PC-3 (cell line): Measurements from ENCODE around the gene POLA1. TPM values are rescaled to one million over a fixed set of nuclear protein-coding genes. Genes with fewer than 3 reads are reported as not detected.
"Not testable (repeated sequence)": the region's sequence is repeated elsewhere in the genome, so short reads cannot be mapped to it uniquely, and the experiment has no call there.

Source experiments
- ATAC-seq: fragments of 200-7000 bp; cut with Tn5 transposase; 2 replicates; pipeline ENCODE4 v1.9.1; 2020; ENCODE audit warnings: mild to moderate bottlenecking, moderate library complexity
- BruUV-seq: library from RNA; stranded (reverse); fragments of 400-500 nt; replicated peaks from 2 replicates; lab custom pipeline; 2021; lab: Mats Ljungman, UMichigan
- CTCF ChIA-PET: fragments of 300-600 bp; sonication (Branson Sonifier 250); formaldehyde crosslinking; loops from one replicate; lab custom pipeline; 2022; ENCODE audit warnings: antibody characterized with exemption; lab: Charles Lee
- POLR2A ChIA-PET: fragments of 300-600 bp; sonication (Branson Sonifier 250); formaldehyde crosslinking; loops from one replicate; lab custom pipeline; 2022; ENCODE audit warnings: antibody characterized with exemption; ENCODE audit not compliant: unreplicated experiment; lab: Charles Lee
- DNase-seq: peaks from one replicate; pipeline ENCODE4 v3.0.0-alpha.2; 2015
- H2AFZ ChIP-seq: fragments of 300-600 bp; sonication (generic); 2 replicates; pipeline ENCODE4 v1.6.0; 2016; ENCODE audit warnings: antibody characterized with exemption, low read length
- H3F3A ChIP-seq: fragments of 300-600 bp; sonication (generic); one replicate; pipeline ENCODE4 v1.6.0; 2017; ENCODE audit warnings: antibody characterized with exemption, low read length, control low read depth, mild to moderate bottlenecking; ENCODE audit not compliant: unreplicated experiment
- H3K27ac ChIP-seq: fragments of 300-600 bp; sonication (generic); 2 replicates; pipeline ENCODE4 v1.5.1; 2016; ENCODE audit warnings: mild to moderate bottlenecking, low read length
- H3K27me3 ChIP-seq: fragments of 300-600 bp; sonication (generic); 2 replicates; pipeline ENCODE4 v1.6.1; 2016; ENCODE audit warnings: low read length, mixed read lengths
- H3K36me3 ChIP-seq: fragments of 300-600 bp; sonication (generic); 2 replicates; pipeline ENCODE4 v1.6.1; 2016; ENCODE audit warnings: low read depth, mixed run types, low read length, mixed read lengths
- H3K4me1 ChIP-seq: fragments of 300-600 bp; sonication (generic); 2 replicates; pipeline ENCODE4 v1.5.1; 2016; ENCODE audit warnings: low read length; ENCODE audit not compliant: insufficient read depth
- H3K4me2 ChIP-seq: fragments of 300-600 bp; sonication (generic); 2 replicates; pipeline ENCODE4 v1.6.0; 2016; ENCODE audit warnings: low read length
- H3K4me3 ChIP-seq: fragments of 300-600 bp; sonication (generic); 2 replicates; pipeline ENCODE4 v1.5.1; 2016; ENCODE audit warnings: mild to moderate bottlenecking, low read length, mixed read lengths
- H3K79me2 ChIP-seq: fragments of 300-600 bp; sonication (generic); 2 replicates; pipeline ENCODE4 v1.6.1; 2017; ENCODE audit warnings: low read length, mixed read lengths
- H3K9ac ChIP-seq: fragments of 300-600 bp; sonication (generic); 2 replicates; pipeline ENCODE4 v1.6.0; 2016; ENCODE audit warnings: mild to moderate bottlenecking, low read length
- H3K9me2 ChIP-seq: fragments of 300-600 bp; sonication (generic); replicated peaks from 2 replicates; pipeline ENCODE4 v1.6.1; 2016; ENCODE audit warnings: mixed run types, low read length, mixed read lengths
- H3K9me3 ChIP-seq: fragments of 300-600 bp; sonication (generic); 2 replicates; pipeline ENCODE4 v1.6.1; 2016; ENCODE audit warnings: low read length, mixed read lengths
- H4K20me1 ChIP-seq: fragments of 300-600 bp; sonication (generic); 2 replicates; pipeline ENCODE4 v1.6.1; 2016; ENCODE audit warnings: low read length, mixed read lengths
- EZH2 ChIP-seq: fragments of 300-600 bp; sonication (generic); IDR thresholded peaks from one replicate; pipeline ENCODE4 v1.6.1; 2017; ENCODE audit warnings: antibody characterized with exemption, mild to moderate bottlenecking, low read length; ENCODE audit not compliant: unreplicated experiment
- EZH2phosphoT487 ChIP-seq: fragments of 300-600 bp; sonication (generic); IDR thresholded peaks from 2 replicates; pipeline ENCODE4 v1.6.1; 2018; ENCODE audit warnings: mild to moderate bottlenecking, antibody characterized with exemption, low read length, borderline replicate concordance
- intact Hi-C: fragments of 100-400 bp; cut with micrococcal nuclease; formaldehyde crosslinking; loops from 2 replicates; pipeline ENCODE4 v1.9.0; 2023
- total RNA-seq: library from RNA; depleted of rRNA; stranded (reverse); fragments of >200 nt; gene quantifications from 2 replicates; pipeline ENCODE4 v1.2.3, GENCODE V29; 2014
- TF ChIP-seq, protein P1 (sequence below): fragments of 300-600 bp; sonication (generic); conservative IDR thresholded peaks from 2 replicates; pipeline ENCODE4 v1.5.1; 2017; ENCODE audit warnings: antibody characterized with exemption, low read depth, mild to moderate bottlenecking, low read length

POLA1 gene
- total RNA-seq, 1 experiment from 2014 or later, result 19.6 TPM

- H3K79me2 ChIP-seq, result no peaks in the 10 kb centered on the region
- H3K27me3 ChIP-seq, result no peaks in the 10 kb centered on the region
- no peaks in the 10 kb centered on the region for H3K4me1 ChIP-seq
- DNase-seq, result no peak
- no peaks in the 10 kb centered on the region for H3K36me3 ChIP-seq
- ChIA-PET CTCF (no interaction called here), POLR2A (no interaction called here)
- H3F3A ChIP-seq, result no peaks in the 10 kb centered on the region
- H4K20me1 ChIP-seq, result no peaks in the 10 kb centered on the region
- H2AFZ ChIP-seq, result no peak overlapping the region
- no TSS peak for BruUV-seq
- no peak overlapping the region for H3K4me2 ChIP-seq
- no peaks in the 10 kb centered on the region for H3K9me3 ChIP-seq
- TF ChIP-seq EZH2phosphoT487 (no peak), EZH2 (no peak)
- TF ChIP-seq, protein P1, sequence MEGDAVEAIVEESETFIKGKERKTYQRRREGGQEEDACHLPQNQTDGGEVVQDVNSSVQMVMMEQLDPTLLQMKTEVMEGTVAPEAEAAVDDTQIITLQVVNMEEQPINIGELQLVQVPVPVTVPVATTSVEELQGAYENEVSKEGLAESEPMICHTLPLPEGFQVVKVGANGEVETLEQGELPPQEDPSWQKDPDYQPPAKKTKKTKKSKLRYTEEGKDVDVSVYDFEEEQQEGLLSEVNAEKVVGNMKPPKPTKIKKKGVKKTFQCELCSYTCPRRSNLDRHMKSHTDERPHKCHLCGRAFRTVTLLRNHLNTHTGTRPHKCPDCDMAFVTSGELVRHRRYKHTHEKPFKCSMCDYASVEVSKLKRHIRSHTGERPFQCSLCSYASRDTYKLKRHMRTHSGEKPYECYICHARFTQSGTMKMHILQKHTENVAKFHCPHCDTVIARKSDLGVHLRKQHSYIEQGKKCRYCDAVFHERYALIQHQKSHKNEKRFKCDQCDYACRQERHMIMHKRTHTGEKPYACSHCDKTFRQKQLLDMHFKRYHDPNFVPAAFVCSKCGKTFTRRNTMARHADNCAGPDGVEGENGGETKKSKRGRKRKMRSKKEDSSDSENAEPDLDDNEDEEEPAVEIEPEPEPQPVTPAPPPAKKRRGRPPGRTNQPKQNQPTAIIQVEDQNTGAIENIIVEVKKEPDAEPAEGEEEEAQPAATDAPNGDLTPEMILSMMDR, result no peak
- H3K4me3 ChIP-seq, result no peak overlapping the region
- intact Hi-C loops, result no loop called here
- H3K9me2 ChIP-seq, result no peaks in the 10 kb centered on the region
- ATAC-seq, result no peak
- H3K27ac ChIP-seq, result no peak overlapping the region
- H3K9ac ChIP-seq, result no peak overlapping the region
These were observed 166.4 kb downstream of the POLA1 start for GRCh38 chrX:24860140-24860539.

- Histone ChIP-seq H3K9me3 (no peaks in the 10 kb centered on the region), H3K4me2 (no peak overlapping the region), H3K27me3 (no peaks in the 10 kb centered on the region), H3K36me3 (no peaks in the 10 kb centered on the region), H3K27ac (no peak overlapping the region), H3F3A (no peaks in the 10 kb centered on the region), H3K4me1 (no peaks in the 10 kb centered on the region), H2AFZ (no peak overlapping the region), H3K9ac (no peak overlapping the region), H3K4me3 (no peak overlapping the region), H3K9me2 (no peaks in the 10 kb centered on the region), H4K20me1 (no peaks in the 10 kb centered on the region), H3K79me2 (no peaks in the 10 kb centered on the region)
- TF ChIP-seq EZH2, result no peak
- TF ChIP-seq, protein P1, result no peak
- TF ChIP-seq EZH2phosphoT487, result no peak
- ATAC-seq (no peak), DNase-seq (no peak)
- POLR2A ChIA-PET, result no interaction called here
- CTCF ChIA-PET, result no interaction called here
- no TSS peak for BruUV-seq
- intact Hi-C loops, result no loop called here
These were observed 168.6 kb downstream of the POLA1 start for GRCh38 chrX:24862343-24862742.

DNA sequence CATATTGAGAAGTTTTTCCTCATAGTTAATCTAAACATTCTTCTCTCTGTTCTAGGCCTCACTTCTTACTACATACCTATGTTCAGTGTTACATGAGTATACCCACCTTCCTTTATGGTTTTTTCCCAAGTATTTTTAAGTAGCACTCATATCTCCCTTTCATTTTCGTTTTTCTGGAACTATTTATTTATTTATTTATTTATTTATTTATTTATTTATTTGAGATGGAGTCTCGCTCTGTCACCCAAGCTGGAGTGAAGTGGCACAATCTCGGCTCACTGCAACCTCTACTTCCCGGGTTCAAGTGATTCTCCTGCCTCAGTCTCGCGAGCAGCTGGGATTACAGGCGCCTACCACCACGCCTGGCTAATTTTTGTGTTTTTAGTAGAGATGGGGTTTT lies 170.1 kb downstream of the POLA1 start:
- ATAC-seq, BruUV-seq, H3K4me3 ChIP-seq, H3K9me2 ChIP-seq, DNase-seq, intact Hi-C loops, H3K27me3 ChIP-seq, H2AFZ ChIP-seq, H3K4me1 ChIP-seq, H3K36me3 ChIP-seq, H3K9me3 ChIP-seq, H3K79me2 ChIP-seq, H3K27ac ChIP-seq, H3K4me2 ChIP-seq, H4K20me1 ChIP-seq, H3F3A ChIP-seq, POLR2A ChIA-PET, CTCF ChIA-PET, H3K9ac ChIP-seq: not testable (repeated sequence)
